HEK293 (cell line): Measurements from ENCODE around the gene EPHX1.

Experiments used
- ATF2 ChIP-seq: fragments of 450-650 bp; formaldehyde crosslinking; IDR thresholded peaks from 2 replicates; pipeline ENCODE4 v1.5.1; 2016; ENCODE audit warnings: missing biosample characterization, missing genetic modification characterization, low read depth
- GLIS2 ChIP-seq: fragments of 450-650 bp; formaldehyde crosslinking; IDR thresholded peaks from 2 replicates; pipeline ENCODE4 v1.5.1; 2016; ENCODE audit warnings: missing biosample characterization, missing genetic modification characterization
- HIC1 ChIP-seq: fragments of 450-650 bp; formaldehyde crosslinking; IDR thresholded peaks from 2 replicates; pipeline ENCODE4 v1.5.1; 2016; ENCODE audit warnings: missing biosample characterization, missing genetic modification characterization
- KLF10 ChIP-seq: fragments of 450-650 bp; IDR thresholded peaks from 2 replicates; pipeline ENCODE4 v1.5.1; 2018; ENCODE audit warnings: missing biosample characterization, mild to moderate bottlenecking, missing genetic modification characterization
- KLF8 ChIP-seq: fragments of 450-650 bp; formaldehyde crosslinking; IDR thresholded peaks from 2 replicates; pipeline ENCODE4 v1.5.1; 2016; ENCODE audit warnings: missing biosample characterization, missing genetic modification characterization
- PRDM10 ChIP-seq: fragments of 450-650 bp; formaldehyde crosslinking; IDR thresholded peaks from 2 replicates; pipeline ENCODE4 v1.5.1; 2016; ENCODE audit warnings: missing biosample characterization, missing genetic modification characterization
- SCRT2 ChIP-seq: fragments of 450-650 bp; formaldehyde crosslinking; IDR thresholded peaks from 2 replicates; pipeline ENCODE4 v1.5.1; 2016; ENCODE audit warnings: missing biosample characterization, missing genetic modification characterization
- SP3 ChIP-seq: fragments of 450-650 bp; formaldehyde crosslinking; IDR thresholded peaks from 2 replicates; pipeline ENCODE4 v1.5.1; 2016; ENCODE audit warnings: missing biosample characterization, missing genetic modification characterization
- TCF7L2 ChIP-seq: IDR thresholded peaks from 2 replicates; pipeline ENCODE4 v1.6.1; 2011; ENCODE audit warnings: low read depth, mild to moderate bottlenecking, inconsistent platforms, low read length, moderate library complexity, borderline replicate concordance
- ZBTB11 ChIP-seq: fragments of 450-650 bp; formaldehyde crosslinking; conservative IDR thresholded peaks from 2 replicates; pipeline ENCODE4 v1.5.1; 2016; ENCODE audit warnings: low read depth, missing biosample characterization, missing genetic modification characterization
- ZBTB48 ChIP-seq: fragments of 450-650 bp; formaldehyde crosslinking; IDR thresholded peaks from 2 replicates; pipeline ENCODE4 v1.5.1; 2016; ENCODE audit warnings: missing biosample characterization, missing genetic modification characterization
- ZBTB49 ChIP-seq: fragments of 450-650 bp; formaldehyde crosslinking; IDR thresholded peaks from 2 replicates; pipeline ENCODE4 v1.5.1; 2016; ENCODE audit warnings: missing biosample characterization, missing genetic modification characterization, low read depth
- ZFP3 ChIP-seq: fragments of 450-650 bp; formaldehyde crosslinking; IDR thresholded peaks from 2 replicates; pipeline ENCODE4 v1.5.1; 2016; ENCODE audit warnings: low read depth, missing biosample characterization, missing genetic modification characterization
- ZNF280C ChIP-seq: fragments of 450-650 bp; formaldehyde crosslinking; IDR thresholded peaks from 2 replicates; pipeline ENCODE4 v1.5.1; 2016; ENCODE audit warnings: missing biosample characterization, missing genetic modification characterization
- ZNF292 ChIP-seq: fragments of 450-650 bp; formaldehyde crosslinking; IDR thresholded peaks from 2 replicates; pipeline ENCODE4 v1.5.1; 2016; ENCODE audit warnings: low read depth, missing biosample characterization, missing genetic modification characterization, borderline replicate concordance
- ZNF37A ChIP-seq: fragments of 450-650 bp; IDR thresholded peaks from 2 replicates; pipeline ENCODE4 v1.5.1; 2018; ENCODE audit warnings: missing biosample characterization, missing genetic modification characterization
- ZNF48 ChIP-seq: fragments of 450-650 bp; formaldehyde crosslinking; IDR thresholded peaks from 2 replicates; pipeline ENCODE4 v1.5.1; 2016; ENCODE audit warnings: missing biosample characterization, missing genetic modification characterization
- ZNF629 ChIP-seq: fragments of 450-650 bp; formaldehyde crosslinking; IDR thresholded peaks from 2 replicates; pipeline ENCODE4 v1.5.1; 2017; ENCODE audit warnings: missing biosample characterization, missing genetic modification characterization
- ZNF660 ChIP-seq: fragments of 450-650 bp; IDR thresholded peaks from 2 replicates; pipeline ENCODE4 v1.5.1; 2018; ENCODE audit warnings: missing biosample characterization, mild to moderate bottlenecking, missing genetic modification characterization
- ZNF843 ChIP-seq: fragments of 450-650 bp; formaldehyde crosslinking; IDR thresholded peaks from 2 replicates; pipeline ENCODE4 v1.5.1; 2016; ENCODE audit warnings: missing biosample characterization, missing genetic modification characterization
- ZSCAN23 ChIP-seq: fragments of 450-650 bp; formaldehyde crosslinking; IDR thresholded peaks from 2 replicates; pipeline ENCODE4 v1.5.1; 2016; ENCODE audit warnings: missing biosample characterization, missing genetic modification characterization
- ZSCAN4 ChIP-seq: fragments of 450-650 bp; formaldehyde crosslinking; IDR thresholded peaks from 2 replicates; pipeline ENCODE4 v1.5.1; 2017; ENCODE audit warnings: missing biosample characterization, missing genetic modification characterization

EPHX1 gene

GRCh38 chr1:225777583-225778336 is 32.2 kb upstream of the EPHX1 start, which contains the start of gene SRP9 (continued):
- peak; percentile 81; the same call in 1 of the 2 replicates for TF ChIP-seq KLF10
- peak; percentile 83 for TF ChIP-seq ZNF843
- TF ChIP-seq ZNF48 (tag by site-specific recombination): no peak
- peak; percentile 57 for TF ChIP-seq GLIS2 (tag by site-specific recombination)
- TF ChIP-seq ZBTB11 (tag by site-specific recombination): peak; percentile 58
- no peak for TF ChIP-seq ZNF280C
- TF ChIP-seq ZNF629 (tag by site-specific recombination): peak; percentile 73
- peak; percentile 100 for TF ChIP-seq ZBTB48 (tag by site-specific recombination)
- TF ChIP-seq ZNF37A (tag by site-specific recombination): no peak
- TF ChIP-seq ATF2 (tag by site-specific recombination): no peak
- TF ChIP-seq TCF7L2: no peak
- peak; percentile 77; the same call in 1 of the 2 replicates for TF ChIP-seq ZSCAN23 (tag by site-specific recombination)
- TF ChIP-seq KLF8: peak; percentile 100
- TF ChIP-seq ZFP3 (tag by site-specific recombination): no peak
- peak; percentile 45; the same call in 1 of the 2 replicates for TF ChIP-seq ZSCAN4 (tag by site-specific recombination)
- TF ChIP-seq ZBTB49 (tag by site-specific recombination): no peak
- TF ChIP-seq HIC1 (tag by site-specific recombination): peak; percentile 100
- peak; percentile 98 for TF ChIP-seq ZNF660
- TF ChIP-seq SCRT2 (tag by site-specific recombination): no peak; the same call in none of the 2 replicates
- TF ChIP-seq ZNF292 (tag by site-specific recombination): no peak
- TF ChIP-seq SP3 (tag by site-specific recombination): peak; percentile 99
- peak; percentile 74 for TF ChIP-seq PRDM10 (tag by site-specific recombination)
